ENCODE results near the gene PDLIM5.

DNA sequence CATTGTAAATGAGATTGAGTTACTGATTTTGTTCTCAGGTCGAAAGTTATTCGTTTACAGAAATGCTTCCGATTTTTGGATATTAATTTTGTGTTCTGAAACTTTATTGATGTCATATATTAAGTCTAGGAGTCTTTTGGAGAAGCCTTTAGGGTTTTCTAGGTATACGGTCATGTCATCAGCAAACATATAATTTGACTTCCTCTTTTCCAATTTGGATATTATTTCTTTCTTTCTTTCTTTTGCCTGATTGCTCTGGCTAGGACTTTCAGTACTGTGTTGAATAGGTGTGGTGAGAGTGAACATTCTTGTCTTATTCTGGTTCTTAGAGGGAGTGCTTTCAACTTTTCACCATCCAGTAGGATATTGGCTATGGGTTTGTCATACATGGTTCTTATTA is 35.4 kb upstream of the PDLIM5 start:
- TF ChIP-seq, protein P1, sequence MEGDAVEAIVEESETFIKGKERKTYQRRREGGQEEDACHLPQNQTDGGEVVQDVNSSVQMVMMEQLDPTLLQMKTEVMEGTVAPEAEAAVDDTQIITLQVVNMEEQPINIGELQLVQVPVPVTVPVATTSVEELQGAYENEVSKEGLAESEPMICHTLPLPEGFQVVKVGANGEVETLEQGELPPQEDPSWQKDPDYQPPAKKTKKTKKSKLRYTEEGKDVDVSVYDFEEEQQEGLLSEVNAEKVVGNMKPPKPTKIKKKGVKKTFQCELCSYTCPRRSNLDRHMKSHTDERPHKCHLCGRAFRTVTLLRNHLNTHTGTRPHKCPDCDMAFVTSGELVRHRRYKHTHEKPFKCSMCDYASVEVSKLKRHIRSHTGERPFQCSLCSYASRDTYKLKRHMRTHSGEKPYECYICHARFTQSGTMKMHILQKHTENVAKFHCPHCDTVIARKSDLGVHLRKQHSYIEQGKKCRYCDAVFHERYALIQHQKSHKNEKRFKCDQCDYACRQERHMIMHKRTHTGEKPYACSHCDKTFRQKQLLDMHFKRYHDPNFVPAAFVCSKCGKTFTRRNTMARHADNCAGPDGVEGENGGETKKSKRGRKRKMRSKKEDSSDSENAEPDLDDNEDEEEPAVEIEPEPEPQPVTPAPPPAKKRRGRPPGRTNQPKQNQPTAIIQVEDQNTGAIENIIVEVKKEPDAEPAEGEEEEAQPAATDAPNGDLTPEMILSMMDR (IDR thresholded peaks at IDR 0.05) = no peak
- TF ChIP-seq POLR2A (IDR thresholded peaks at IDR 0.05) = no peak
